WTC11 (cell line): ENCODE measurements around the gene FSTL1. TPM values are rescaled to one million over a fixed set of nuclear protein-coding genes. Genes with fewer than 3 reads are reported as not detected.
A peak's percentile ranks its signal among the peaks of the same experiment; 100 is the strongest.

ENCODE experiments used
- ATAC-seq: fragments of 200-7000 bp; cut with Tn5 transposase; 2 replicates; pipeline ENCODE4 v1.10.0; 2021; ENCODE audit warnings: mild to moderate bottlenecking, moderate library complexity
- CTCF ChIA-PET: fragments of 300-600 bp; sonication (Branson Sonifier 250); formaldehyde crosslinking; loops from one replicate; lab custom pipeline; 2021; ENCODE audit warnings: antibody characterized with exemption; lab: Charles Lee
- POLR2A ChIA-PET: fragments of 350-600 bp; sonication (Branson Sonifier 250); formaldehyde crosslinking; loops from one replicate; lab custom pipeline; 2021; ENCODE audit warnings: antibody characterized with exemption; lab: Charles Lee
- DNase-seq: peaks from one replicate; pipeline ENCODE4 v3.0.0; 2021; ENCODE audit warnings: low spot score
- H3K27ac Mint-ChIP-seq: 2 replicates; pipeline ENCODE4 v1.8.0; 2021; ENCODE audit warnings: mixed read lengths
- H3K27me3 Mint-ChIP-seq: 2 replicates; pipeline ENCODE4 v1.8.0; 2021; ENCODE audit warnings: low read depth, mild to moderate bottlenecking, moderate library complexity, mixed read lengths
- H3K36me3 Mint-ChIP-seq: 2 replicates; pipeline ENCODE4 v1.8.0; 2021; ENCODE audit warnings: mixed read lengths
- H3K4me1 Mint-ChIP-seq: 2 replicates; pipeline ENCODE4 v1.8.0; 2022; ENCODE audit warnings: mixed read lengths
- H3K4me3 Mint-ChIP-seq: 2 replicates; pipeline ENCODE4 v1.8.0; 2021; ENCODE audit warnings: mild to moderate bottlenecking, moderate library complexity, mixed read lengths
- H3K9me3 Mint-ChIP-seq: 2 replicates; pipeline ENCODE4 v1.8.0; 2021; ENCODE audit warnings: mixed read lengths
- AR ChIP-seq: fragments of 250-450 bp; sonication (Bioruptor Pico); IDR thresholded peaks from 2 replicates; pipeline ENCODE4 v1.9.0; 2021; ENCODE audit warnings: mild to moderate bottlenecking
- ELF4 ChIP-seq: sonication (generic); formaldehyde crosslinking; IDR thresholded peaks from 2 replicates; pipeline ENCODE4 v1.8.1; 2022; ENCODE audit warnings: low read depth, mild to moderate bottlenecking, moderate library complexity, missing genetic modification reagents
- ERG ChIP-seq: fragments of 250-450 bp; sonication (Bioruptor Pico); IDR thresholded peaks from 2 replicates; pipeline ENCODE4 v1.8.0; 2021; ENCODE audit warnings: mild to moderate bottlenecking
- ESRRA ChIP-seq: sonication (generic); formaldehyde crosslinking; IDR thresholded peaks from 2 replicates; pipeline ENCODE4 v1.8.1; 2022; ENCODE audit warnings: mild to moderate bottlenecking, missing genetic modification reagents, borderline replicate concordance
- HMGA2 ChIP-seq: fragments of 250-450 bp; sonication (Bioruptor Pico); IDR thresholded peaks from 2 replicates; pipeline ENCODE4 v1.4.0; 2021; ENCODE audit warnings: mild to moderate bottlenecking, moderate library complexity
- KAT7 ChIP-seq: sonication (generic); formaldehyde crosslinking; IDR thresholded peaks from 2 replicates; pipeline ENCODE4 v1.8.1; 2023; ENCODE audit warnings: missing genetic modification reagents, mild to moderate bottlenecking, borderline replicate concordance
- NFYB ChIP-seq: sonication (generic); formaldehyde crosslinking; conservative IDR thresholded peaks from 2 replicates; pipeline ENCODE4 v1.8.0; 2022; ENCODE audit warnings: low read depth, missing genetic modification reagents
- NR3C1 ChIP-seq: sonication (generic); formaldehyde crosslinking; conservative IDR thresholded peaks from 2 replicates; pipeline ENCODE4 v1.8.1; 2023; ENCODE audit warnings: low read depth, mild to moderate bottlenecking, missing genetic modification reagents
- OVOL2 ChIP-seq: fragments of 250-450 bp; sonication (Bioruptor Pico); IDR thresholded peaks from 2 replicates; pipeline ENCODE4 v1.9.0; 2021; ENCODE audit warnings: mild to moderate bottlenecking, borderline replicate concordance
- SMAD4 ChIP-seq: sonication (generic); formaldehyde crosslinking; IDR thresholded peaks from 2 replicates; pipeline ENCODE4 v1.8.0; 2022; ENCODE audit warnings: mild to moderate bottlenecking, missing genetic modification reagents
- STAT6 ChIP-seq: sonication (generic); formaldehyde crosslinking; conservative IDR thresholded peaks from 2 replicates; pipeline ENCODE4 v1.8.1; 2023; ENCODE audit warnings: mild to moderate bottlenecking, low read depth, missing genetic modification reagents, moderate library complexity
- TEAD4 ChIP-seq: sonication (generic); formaldehyde crosslinking; IDR thresholded peaks from 2 replicates; pipeline ENCODE4 v1.8.0; 2022; ENCODE audit warnings: mild to moderate bottlenecking, missing genetic modification reagents
- ZBTB21 ChIP-seq: sonication (generic); formaldehyde crosslinking; IDR thresholded peaks from 2 replicates; pipeline ENCODE4 v1.8.1; 2023; ENCODE audit warnings: mild to moderate bottlenecking, missing genetic modification reagents, borderline replicate concordance
- ZBTB43 ChIP-seq: sonication (generic); formaldehyde crosslinking; IDR thresholded peaks from 2 replicates; pipeline ENCODE4 v1.8.1; 2023; ENCODE audit warnings: mild to moderate bottlenecking, missing genetic modification reagents
- ZNF263 ChIP-seq: sonication (generic); formaldehyde crosslinking; IDR thresholded peaks from 2 replicates; pipeline ENCODE4 v1.8.1; 2022; ENCODE audit warnings: low read depth, mild to moderate bottlenecking, moderate library complexity, missing genetic modification reagents
- ZNF532 ChIP-seq: fragments of 250-450 bp; sonication (Bioruptor Pico); IDR thresholded peaks from 2 replicates; pipeline ENCODE4 v1.9.0; 2021; ENCODE audit warnings: mild to moderate bottlenecking, borderline replicate concordance
- total RNA-seq: library from RNA; stranded (reverse); gene quantifications from 3 replicates; pipeline ENCODE4 v1.2.3, GENCODE V29; 2021

FSTL1 gene
- total RNA-seq, 1 experiment from 2014 or later: 271 TPM

GRCh38 chr3:120471643-120472042 is 20.9 kb upstream of the FSTL1 start (continued):
- no peak for TF ChIP-seq ZNF532
- no peak for TF ChIP-seq ESRRA
- TF ChIP-seq, all 79 proteins: peak for 0

- H3K27me3 Mint-ChIP-seq: no peaks in the 10 kb centered on the region; the same call in 1 of the 2 replicates
- peak overlapping the region; percentile 71 for H3K27ac Mint-ChIP-seq
- peaks cover 36% of the 10 kb centered on the region for H3K9me3 Mint-ChIP-seq
- H3K36me3 Mint-ChIP-seq: peaks cover 14% of the 10 kb centered on the region
- H3K4me1 Mint-ChIP-seq: peaks cover 58% of the 10 kb centered on the region
- TF ChIP-seq KAT7 (CRISPR knock-in tag) (no peak), ZNF532 (no peak), HMGA2 (no peak), ELF4 (no peak), OVOL2 (CRISPR knock-in tag) (no peak), ZBTB21 (CRISPR knock-in tag) (no peak), ZBTB43 (CRISPR knock-in tag) (no peak), ERG (CRISPR knock-in tag) (no peak), SMAD4 (CRISPR knock-in tag) (no peak), NR3C1 (CRISPR knock-in tag) (no peak), ESRRA (no peak), ZNF263 (CRISPR knock-in tag) (no peak), STAT6 (no peak), AR (CRISPR knock-in tag) (no peak), TEAD4 (no peak), NFYB (CRISPR knock-in tag) (no peak)
- no peak for ATAC-seq
- DNase-seq: no peak
- ChIA-PET POLR2A (no interaction called here), CTCF (interaction anchor here (0.7 kb wide), 1 partner anchor 97 kb away, joined by 3 read pairs; no protein-coding TSS in a partner anchor)
- H3K4me3 Mint-ChIP-seq: no peak overlapping the region; the same call in 1 of the 2 replicates
Measured at GRCh38 chr3:120470870-120471269, 20.1 kb upstream of the FSTL1 start.
